IMR-90 (cell line): ENCODE measurements around the gene COPZ2.

Experiments
- POLR2A ChIP-seq: IDR thresholded peaks from 2 replicates; pipeline ENCODE4 v1.6.1; 2012; ENCODE audit warnings: mild to moderate bottlenecking, low read depth, low read length
- RAD21 ChIP-seq: IDR thresholded peaks from 2 replicates; pipeline ENCODE4 v1.6.1; 2012; ENCODE audit warnings: low read length, improper control_type of control experiment
- TF ChIP-seq, protein P1 (sequence below): conservative IDR thresholded peaks from 2 replicates; pipeline ENCODE4 v1.5.1; 2012; ENCODE audit warnings: mild to moderate bottlenecking, low read depth, low read length, improper control_type of control experiment

DNA sequence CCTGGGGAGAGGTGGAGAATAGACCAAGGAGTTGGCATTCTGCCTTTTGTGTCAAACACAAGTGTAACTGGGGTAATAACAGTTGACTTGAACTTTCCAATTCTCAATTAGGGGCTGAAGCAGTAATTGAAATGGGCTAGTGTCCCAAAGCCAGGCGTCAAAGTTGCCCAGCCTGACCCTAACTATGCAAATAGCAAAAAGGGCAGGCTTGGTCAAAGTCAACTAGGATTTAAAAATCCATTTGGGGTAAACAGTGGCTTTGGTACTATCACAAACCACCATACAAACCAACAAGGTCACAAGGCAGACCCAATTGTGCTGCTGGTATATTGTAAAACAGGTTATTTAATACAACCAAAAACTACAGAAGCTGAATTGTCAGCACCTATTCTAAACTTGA, 28.6 kb upstream of the COPZ2 start:
- TF ChIP-seq, protein P1, sequence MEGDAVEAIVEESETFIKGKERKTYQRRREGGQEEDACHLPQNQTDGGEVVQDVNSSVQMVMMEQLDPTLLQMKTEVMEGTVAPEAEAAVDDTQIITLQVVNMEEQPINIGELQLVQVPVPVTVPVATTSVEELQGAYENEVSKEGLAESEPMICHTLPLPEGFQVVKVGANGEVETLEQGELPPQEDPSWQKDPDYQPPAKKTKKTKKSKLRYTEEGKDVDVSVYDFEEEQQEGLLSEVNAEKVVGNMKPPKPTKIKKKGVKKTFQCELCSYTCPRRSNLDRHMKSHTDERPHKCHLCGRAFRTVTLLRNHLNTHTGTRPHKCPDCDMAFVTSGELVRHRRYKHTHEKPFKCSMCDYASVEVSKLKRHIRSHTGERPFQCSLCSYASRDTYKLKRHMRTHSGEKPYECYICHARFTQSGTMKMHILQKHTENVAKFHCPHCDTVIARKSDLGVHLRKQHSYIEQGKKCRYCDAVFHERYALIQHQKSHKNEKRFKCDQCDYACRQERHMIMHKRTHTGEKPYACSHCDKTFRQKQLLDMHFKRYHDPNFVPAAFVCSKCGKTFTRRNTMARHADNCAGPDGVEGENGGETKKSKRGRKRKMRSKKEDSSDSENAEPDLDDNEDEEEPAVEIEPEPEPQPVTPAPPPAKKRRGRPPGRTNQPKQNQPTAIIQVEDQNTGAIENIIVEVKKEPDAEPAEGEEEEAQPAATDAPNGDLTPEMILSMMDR: no peak
- no peak for TF ChIP-seq POLR2A
- TF ChIP-seq RAD21: no peak
